Mesenchymal stem cell (in vitro differentiated cells and primary cell): ENCODE results near the gene TTC21B.

Experiments used
- DNase-seq: peaks from one replicate; pipeline ENCODE4 v3.0.0-alpha.2; 2013
- H2AFZ ChIP-seq: one replicate; pipeline ENCODE4 v1.6.1; 2013; ENCODE audit warnings: low read depth, mild to moderate bottlenecking, control low read depth, inconsistent platforms, low read length, moderate library complexity
- H2AK5ac ChIP-seq: 2 replicates; pipeline ENCODE4 v1.6.1; 2013; ENCODE audit warnings: low read length, moderate library complexity, mild to moderate bottlenecking, inconsistent platforms; ENCODE audit not compliant: severe bottlenecking
- H2BK120ac ChIP-seq: one replicate; pipeline ENCODE4 v1.6.1; 2013; ENCODE audit warnings: low read depth, mild to moderate bottlenecking, inconsistent platforms, low read length, moderate library complexity
- H2BK12ac ChIP-seq, 2 experiments: one replicate each; pipeline ENCODE4 v1.6.1; 2013; ENCODE audit warnings: inconsistent platforms in 2 of 2, low read length in 2 of 2, mild to moderate bottlenecking in 2 of 2, moderate library complexity in 2 of 2, control low read depth in 1 of 2
- H2BK15ac ChIP-seq: one replicate; pipeline ENCODE4 v1.6.1; 2013; ENCODE audit warnings: mild to moderate bottlenecking, low read depth, inconsistent platforms; ENCODE audit not compliant: poor library complexity, severe bottlenecking
- H2BK5ac ChIP-seq: 2 replicates; pipeline ENCODE4 v1.6.1; 2013; ENCODE audit warnings: low read depth, mild to moderate bottlenecking, low read length, control low read depth, inconsistent platforms; ENCODE audit not compliant: poor library complexity, severe bottlenecking
- H3K14ac ChIP-seq, 2 experiments: one replicate each; pipeline ENCODE4 v1.6.1; 2013; ENCODE audit warnings: inconsistent platforms in 2 of 2, low read length in 2 of 2, control low read depth in 1 of 2, mild to moderate bottlenecking in 1 of 2, moderate library complexity in 1 of 2
- H3K18ac ChIP-seq, 2 experiments: one replicate each; pipeline ENCODE4 v1.6.1; 2013; ENCODE audit warnings: inconsistent platforms in 2 of 2, low read length in 2 of 2, control low read depth in 1 of 2, low read depth in 1 of 2, mild to moderate bottlenecking in 1 of 2
- H3K23ac ChIP-seq, 2 experiments: one replicate each; pipeline ENCODE4 v1.6.1; 2013; ENCODE audit warnings: inconsistent platforms in 2 of 2, low read length in 2 of 2, mild to moderate bottlenecking in 2 of 2, moderate library complexity in 2 of 2, control low read depth in 1 of 2
- H3K27ac ChIP-seq: 2 replicates; pipeline ENCODE4 v1.5.1; 2013; ENCODE audit warnings: mild to moderate bottlenecking, moderate library complexity, low read length, control low read depth, inconsistent platforms; ENCODE audit not compliant: poor library complexity, severe bottlenecking
- H3K27me3 ChIP-seq, 2 experiments: 2 replicates each; pipeline versions ENCODE4 v1.6.1 to v1.7.0; 2013; ENCODE audit warnings: low read length in 2 of 2, mild to moderate bottlenecking in 2 of 2, moderate library complexity in 2 of 2, control low read depth in 1 of 2, inconsistent platforms in 1 of 2; ENCODE audit not compliant: control insufficient read depth in 1 of 2, insufficient read depth in 1 of 2
- H3K36me3 ChIP-seq, 2 experiments: 2 replicates each; pipeline versions ENCODE4 v1.6.1 to v1.7.0; 2013; ENCODE audit warnings: low read length in 2 of 2, control low read depth in 1 of 2, inconsistent platforms in 1 of 2, low read depth in 1 of 2, mild to moderate bottlenecking in 1 of 2; ENCODE audit not compliant: insufficient read depth in 2 of 2, control insufficient read depth in 1 of 2
- H3K4ac ChIP-seq, 2 experiments: one replicate each; pipeline ENCODE4 v1.6.1; 2013; ENCODE audit warnings: inconsistent platforms in 2 of 2, low read length in 2 of 2, mild to moderate bottlenecking in 2 of 2, moderate library complexity in 2 of 2, control low read depth in 1 of 2, low read depth in 1 of 2
- H3K4me1 ChIP-seq: 2 replicates; pipeline ENCODE4 v1.6.1; 2013; ENCODE audit warnings: low read depth, low read length, control low read depth; ENCODE audit not compliant: control insufficient read depth, insufficient read depth
- H3K4me2 ChIP-seq: 2 replicates; pipeline ENCODE4 v1.6.1; 2013; ENCODE audit warnings: low read length, mild to moderate bottlenecking, inconsistent platforms; ENCODE audit not compliant: poor library complexity, severe bottlenecking
- H3K4me3 ChIP-seq, 2 experiments: 2 replicates each; pipeline versions ENCODE4 v1.5.1 to v1.7.0; 2013; ENCODE audit warnings: low read length in 2 of 2, mild to moderate bottlenecking in 2 of 2, control low read depth in 1 of 2, low read depth in 1 of 2; ENCODE audit not compliant: insufficient read depth in 1 of 2
- H3K79me1 ChIP-seq: replicated peaks from 2 replicates; pipeline ENCODE4 v1.6.1; 2013; ENCODE audit warnings: mild to moderate bottlenecking, control low read depth, low read length, inconsistent platforms; ENCODE audit not compliant: poor library complexity, severe bottlenecking
- H3K9ac ChIP-seq: 2 replicates; pipeline ENCODE4 v1.7.0; 2013; ENCODE audit warnings: mild to moderate bottlenecking, low read length, moderate library complexity
- H3K9me3 ChIP-seq: 2 replicates; pipeline ENCODE4 v1.7.0; 2013; ENCODE audit warnings: mild to moderate bottlenecking, low read length; ENCODE audit not compliant: control insufficient read depth
- H4K8ac ChIP-seq: one replicate; pipeline ENCODE4 v1.6.1; 2013; ENCODE audit warnings: inconsistent platforms, mild to moderate bottlenecking, low read length, moderate library complexity
- H4K91ac ChIP-seq: one replicate; pipeline ENCODE4 v1.6.1; 2013; ENCODE audit warnings: mild to moderate bottlenecking, low read length, inconsistent platforms
- WGBS: methylation state at CpG from one replicate; pipeline ENCODE4 v1.1.7; 2013; ENCODE audit warnings: mixed read lengths; 5-methylcytosine and 5-hydroxymethylcytosine counted together

The TTC21B gene

DNA sequence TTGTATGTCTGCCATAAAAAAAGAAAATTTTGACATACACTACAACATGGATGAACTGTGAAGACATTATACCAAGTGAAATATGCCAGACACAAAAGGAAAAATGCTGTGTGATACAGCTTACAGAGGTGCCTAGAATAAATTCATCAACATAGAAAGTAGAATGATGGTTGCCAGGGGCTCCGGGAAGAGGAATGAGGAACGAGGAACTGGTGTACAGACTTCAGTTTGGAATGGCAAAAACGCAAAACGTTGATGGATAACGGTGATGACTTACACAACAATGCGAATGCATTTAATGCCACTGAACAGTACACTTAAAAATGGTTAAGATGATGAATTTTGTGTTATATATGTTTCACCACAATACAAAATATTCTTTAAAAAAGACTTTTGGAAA is 61.0 kb downstream of the TTC21B start:
- H3K9ac ChIP-seq: no peak overlapping the region
- no peaks in the 10 kb centered on the region for H3K27me3 ChIP-seq
- WGBS: 100% methylated on average over 4 of the region's 6 CpGs
- no peak overlapping the region for H4K8ac ChIP-seq
- H3K23ac ChIP-seq: no peak overlapping the region
- no peak overlapping the region for H2BK12ac ChIP-seq
- H2BK120ac ChIP-seq: no peak overlapping the region
- no peak overlapping the region for H2BK15ac ChIP-seq
- H3K18ac ChIP-seq: no peak overlapping the region
- peaks cover 7 to 59% of the 10 kb centered on the region in 2 experiments for H3K36me3 ChIP-seq
- no peaks in the 10 kb centered on the region for H3K4me1 ChIP-seq
- no peak overlapping the region for H2AK5ac ChIP-seq
- no peaks in the 10 kb centered on the region for H3K9me3 ChIP-seq
- DNase-seq: no peak
- no peak overlapping the region for H2BK5ac ChIP-seq
- no peak overlapping the region for H3K4ac ChIP-seq
- H4K91ac ChIP-seq: no peak overlapping the region
- no peak overlapping the region for H3K14ac ChIP-seq
- H3K27ac ChIP-seq: no peak overlapping the region
- no peaks in the 10 kb centered on the region for H3K79me1 ChIP-seq
- H3K4me2 ChIP-seq: no peak overlapping the region
- H3K4me3 ChIP-seq: no peak overlapping the region
- H2AFZ ChIP-seq: no peak overlapping the region

GRCh38 chr2:165891943-165892342 is 61.6 kb downstream of the TTC21B start:
- H2BK12ac ChIP-seq: no peak overlapping the region
- H3K4ac ChIP-seq: no peak overlapping the region
- H3K23ac ChIP-seq: no peak overlapping the region
- H4K91ac ChIP-seq: no peak overlapping the region
- H2BK15ac ChIP-seq: no peak overlapping the region
- no peak overlapping the region for H3K18ac ChIP-seq
- no peak overlapping the region for H4K8ac ChIP-seq
- no peak overlapping the region for H3K9ac ChIP-seq
- H3K27me3 ChIP-seq: no peaks in the 10 kb centered on the region
- no peak for DNase-seq
- H3K9me3 ChIP-seq: no peaks in the 10 kb centered on the region
- H3K4me2 ChIP-seq: no peak overlapping the region
- H3K14ac ChIP-seq: no peak overlapping the region
- no CpG with 5 or more reads among the region's 2 CpGs for WGBS
- H3K27ac ChIP-seq: no peak overlapping the region
- H3K36me3 ChIP-seq: peaks cover 3 to 57% of the 10 kb centered on the region in 2 experiments
- H3K79me1 ChIP-seq: peaks cover under 1% of the 10 kb centered on the region
- no peaks in the 10 kb centered on the region for H3K4me1 ChIP-seq
- H2AFZ ChIP-seq: no peak overlapping the region
- no peak overlapping the region for H3K4me3 ChIP-seq
- no peak overlapping the region for H2BK5ac ChIP-seq
- no peak overlapping the region for H2BK120ac ChIP-seq
- no peak overlapping the region for H2AK5ac ChIP-seq

DNA sequence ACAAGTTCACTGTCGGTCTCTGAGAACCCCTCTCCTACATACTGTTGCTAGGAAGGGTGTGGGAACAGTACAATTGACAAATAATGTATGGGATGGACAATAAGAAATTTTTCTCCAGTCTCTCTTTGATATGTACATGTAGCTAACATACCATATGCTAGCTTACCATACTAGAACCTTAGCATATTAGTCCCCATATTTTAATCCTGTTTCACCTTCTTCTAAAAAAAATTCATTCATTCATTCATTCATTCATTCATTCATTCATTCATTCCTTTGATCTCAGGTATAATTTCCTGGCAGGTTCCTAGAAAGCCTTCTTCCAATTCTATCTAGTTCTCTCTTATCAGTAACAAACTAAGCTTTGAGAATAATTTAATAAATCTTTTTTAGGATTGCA is 62.2 kb downstream of the TTC21B start:
- no peak overlapping the region for H3K4me2 ChIP-seq
- H3K18ac ChIP-seq: no peak overlapping the region
- no peak overlapping the region for H3K27ac ChIP-seq
- H3K9ac ChIP-seq: no peak overlapping the region
- H2BK12ac ChIP-seq: no peak overlapping the region
- no peak overlapping the region for H3K14ac ChIP-seq
- no peaks in the 10 kb centered on the region for H3K4me1 ChIP-seq
- no peak overlapping the region for H2BK5ac ChIP-seq
- no peak overlapping the region for H2AK5ac ChIP-seq
- H3K36me3 ChIP-seq: peaks cover 3 to 57% of the 10 kb centered on the region in 2 experiments
- H3K4me3 ChIP-seq: no peak overlapping the region
- H3K79me1 ChIP-seq: peaks cover 2% of the 10 kb centered on the region
- H3K4ac ChIP-seq: no peak overlapping the region
- H2BK15ac ChIP-seq: no peak overlapping the region
- no peak overlapping the region for H2BK120ac ChIP-seq
- WGBS: 100% methylated on average over 1 of the region's 1 CpG
- no peak for DNase-seq
- no peak overlapping the region for H4K91ac ChIP-seq
- no peak overlapping the region for H3K23ac ChIP-seq
- no peak overlapping the region for H4K8ac ChIP-seq
- no peaks in the 10 kb centered on the region for H3K27me3 ChIP-seq
- H2AFZ ChIP-seq: no peak overlapping the region
- H3K9me3 ChIP-seq: no peaks in the 10 kb centered on the region

DNA sequence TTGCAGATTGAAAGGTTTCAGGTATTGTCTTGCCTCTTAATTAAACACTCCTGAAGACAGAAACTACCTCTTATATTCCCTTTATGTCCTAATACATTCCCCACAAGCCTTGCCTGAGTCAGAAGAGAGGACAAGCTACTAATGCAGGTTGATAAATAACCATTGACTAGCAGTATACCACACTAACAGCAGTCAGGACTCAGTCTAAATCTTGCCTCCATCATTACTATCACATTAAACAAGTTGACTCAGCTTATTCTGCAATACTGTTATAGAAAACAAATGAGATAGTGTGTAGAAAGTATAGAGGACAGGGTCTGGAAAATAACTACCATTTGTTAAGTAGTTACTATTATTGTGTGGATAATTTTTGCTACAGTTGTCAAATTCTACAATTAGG is 63.8 kb downstream of the TTC21B start:
- Histone ChIP-seq H4K91ac (no peak overlapping the region), H3K23ac (no peak overlapping the region), H3K9ac (no peak overlapping the region), H3K79me1 (peaks cover 4% of the 10 kb centered on the region), H2BK5ac (no peak overlapping the region), H3K36me3 (peaks cover 6 to 47% of the 10 kb centered on the region in 2 experiments), H2BK15ac (no peak overlapping the region), H2AFZ (no peak overlapping the region), H3K4me3 (no peak overlapping the region), H3K4me2 (no peak overlapping the region), H3K4ac (no peak overlapping the region), H2AK5ac (no peak overlapping the region), H3K4me1 (no peaks in the 10 kb centered on the region), H3K18ac (no peak overlapping the region), H2BK120ac (no peak overlapping the region), H2BK12ac (no peak overlapping the region), H3K9me3 (no peaks in the 10 kb centered on the region), H4K8ac (no peak overlapping the region), H3K14ac (no peak overlapping the region), H3K27me3 (no peaks in the 10 kb centered on the region), H3K27ac (no peak overlapping the region)
- no peak for DNase-seq
